Right renal cortex interstitium (tissue), 3 donors: ENCODE measurements around the gene C10orf71. TPM values are rescaled to one million over a fixed set of nuclear protein-coding genes. Genes with fewer than 3 reads are reported as not detected.

ENCODE experiments used
- DNase-seq, 3 donors: peaks; one replicate each; pipeline ENCODE4 v3.0.0-alpha.2; 2013; ENCODE audit warnings: low read depth in 3 of 3, low spot score in 2 of 3
- polyA plus RNA-seq, 3 donors: library from polyadenylated mRNA; unstranded; fragments of 120-200 nt; gene quantifications; one replicate each; pipeline ENCODE4 v1.2.1, GENCODE V29; 2013; ENCODE audit not compliant: insufficient read length in 3 of 3

C10orf71 gene
- polyA plus RNA-seq, 3 donors, result 0.08 to 0.19 (median 0.15) TPM

- DNase-seq, result no peak
These were observed 71.5 kb downstream of the C10orf71 start for GRCh38 chr10:49370326-49371100.

DNA sequence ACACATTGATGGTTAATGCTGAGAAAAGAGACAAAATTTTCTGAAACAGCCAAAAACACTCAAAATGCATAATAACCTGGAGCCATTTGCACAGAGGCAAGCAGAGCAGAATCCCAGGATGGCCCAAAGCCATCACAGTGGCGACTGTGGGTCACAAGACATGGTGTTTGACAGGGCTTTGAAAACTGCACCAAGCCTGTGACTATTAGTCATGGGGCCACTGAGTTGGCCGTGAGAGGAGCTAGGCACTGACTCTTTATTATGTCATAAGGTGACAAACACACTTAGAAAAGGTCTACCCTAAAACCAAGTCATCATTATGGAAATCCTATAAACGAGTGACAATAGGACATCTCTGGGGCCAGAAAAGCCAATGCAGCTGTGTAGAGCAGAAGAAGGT, 73.0 kb downstream of the C10orf71 start:
- no peak for DNase-seq

- DNase-seq, result no peak
These were observed 74.4 kb downstream of the C10orf71 start for GRCh38 chr10:49373361-49373760.

DNA sequence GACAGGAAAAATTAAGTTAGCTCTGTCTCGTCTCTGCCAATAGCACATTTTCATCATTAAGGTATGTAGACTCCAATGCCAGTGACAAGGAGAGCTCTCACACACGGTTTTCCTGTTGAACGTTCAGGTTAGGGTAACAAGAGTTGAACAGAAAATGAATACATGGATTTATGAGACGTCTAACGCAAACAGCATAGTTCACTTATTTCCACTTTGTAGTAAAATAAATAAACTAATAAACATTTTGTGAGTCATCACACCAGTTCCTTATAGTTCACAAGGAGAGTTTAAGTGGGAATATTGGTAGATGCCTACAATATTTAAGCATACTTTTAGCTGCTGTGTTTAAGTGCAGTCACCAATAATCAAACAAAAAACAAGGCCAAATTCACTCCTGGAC, 75.8 kb downstream of the C10orf71 start:
- DNase-seq, result no peak

DNA sequence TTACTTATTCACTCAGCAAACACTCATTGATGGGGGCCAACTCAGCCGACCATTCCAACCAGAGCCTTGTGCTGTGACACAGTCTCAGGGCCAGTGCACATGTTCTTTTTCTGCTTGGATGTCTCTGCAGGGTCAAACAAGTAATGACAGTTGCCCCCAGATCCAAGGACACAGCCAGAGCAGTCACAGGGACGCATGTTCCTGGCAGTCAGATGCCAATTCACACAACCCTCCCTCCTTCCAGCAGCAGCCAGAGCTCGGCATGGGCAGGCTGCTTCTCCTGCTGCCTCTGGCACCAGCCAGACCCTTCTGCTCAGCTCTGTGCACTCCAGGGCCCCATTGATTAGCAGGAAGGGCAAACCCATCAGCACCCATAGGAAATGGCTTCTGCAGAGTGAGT, 76.6 kb downstream of the C10orf71 start:
- no peak for DNase-seq

Other genes starting within 250 kb of the C10orf71 start
- 10 to 100 TPM; 13.4 to 16.6 (median 15.9) TPM for gene VSTM4, start 183.6 kb upstream of the C10orf71 start, polyA plus RNA-seq
- gene FAM170B, start 165.1 kb upstream of the C10orf71 start, polyA plus RNA-seq, result not detected
- 1 to 10 TPM; 2.2 to 3.3 (median 2.8) TPM for gene TMEM273, start 110.8 kb upstream of the C10orf71 start, polyA plus RNA-seq
- gene DRGX, start 96.9 kb downstream of the C10orf71 start, polyA plus RNA-seq, result not detected
- 10 to 100 TPM; 16.9 to 18.3 (median 17.9) TPM for gene ERCC6, start 240.0 kb downstream of the C10orf71 start, polyA plus RNA-seq